HepG2 (cell line): ENCODE results near the gene RPTOR. TPM values are rescaled to one million over a fixed set of nuclear protein-coding genes. Genes with fewer than 3 reads are reported as not detected.

ENCODE experiments used
- ATAC-seq: fragments of 200-7000 bp; cut with Tn5 transposase; 3 replicates; pipeline ENCODE4 v1.9.1; 2020; ENCODE audit warnings: mild to moderate bottlenecking, moderate library complexity
- BruUV-seq: library from RNA; stranded (reverse); fragments of 400-500 nt; replicated peaks from 2 replicates; lab custom pipeline; 2021; lab: Mats Ljungman, UMichigan
- CTCF ChIA-PET: fragments of 300-600 bp; formaldehyde crosslinking; extraction: SDS; loops from one replicate; lab custom pipeline; 2021; ENCODE audit warnings: low total read pairs, inconsistent platforms, low intra/inter-chr PET ratio; lab: Yijun Ruan, JAX
- POLR2A ChIA-PET: fragments of 350-600 bp; sonication (Branson Sonifier 250); formaldehyde crosslinking; loops from one replicate; lab custom pipeline; 2020; ENCODE audit warnings: antibody characterized with exemption, inconsistent platforms; lab: Yijun Ruan, JAX
- DNase-seq: peaks from one replicate; pipeline ENCODE4 v3.0.0-alpha.2; 2015; ENCODE audit warnings: low spot score
- FAIRE-seq: peaks from 3 replicates; lab custom pipeline; 2011; peaks lifted over from hg19 to GRCh38; lab: Jason Lieb, UNC
- H2AFZ ChIP-seq: one replicate; pipeline ENCODE4 v1.6.1; 2011; ENCODE audit warnings: low read length, inconsistent platforms
- H3K27ac ChIP-seq: fragments of 300-600 bp; 3 replicates; pipeline ENCODE4 v1.8.0; 2011; ENCODE audit warnings: mixed run types, mild to moderate bottlenecking, mixed read lengths, low read length, inconsistent platforms; ENCODE audit not compliant: insufficient read depth; ENCODE audit errors: extremely low read length
- H3K27me3 ChIP-seq, 2 experiments: fragments of 200-600 bp in 1 of 2; 2 replicates in 1 of 2; 3 replicates in 1 of 2; pipeline versions ENCODE4 v1.6.0 to v1.8.0; 2011; ENCODE audit warnings: low read length in 2 of 2, mild to moderate bottlenecking in 2 of 2, moderate library complexity in 2 of 2, inconsistent platforms in 1 of 2; ENCODE audit not compliant: insufficient read depth in 2 of 2, control insufficient read depth in 1 of 2
- H3K36me3 ChIP-seq, 2 experiments: fragments of 200-600 bp in 1 of 2; replicated peaks in 1 of 2; 2 replicates in 1 of 2; 3 replicates in 1 of 2; pipeline versions ENCODE4 v1.5.1 to v1.8.0; 2011; ENCODE audit warnings: low read length in 2 of 2, inconsistent platforms in 1 of 2; ENCODE audit not compliant: insufficient read depth in 2 of 2, control insufficient read depth in 1 of 2
- H3K4me1 ChIP-seq: 2 replicates; pipeline ENCODE4 v1.5.1; 2012; ENCODE audit warnings: low read length, inconsistent platforms; ENCODE audit not compliant: insufficient read depth
- H3K4me2 ChIP-seq: 2 replicates; pipeline ENCODE4 v1.6.0; 2011; ENCODE audit warnings: low read depth, low read length, inconsistent platforms
- H3K4me3 ChIP-seq, 3 experiments: fragments of 200-600 bp in 1 of 3; sonication (generic), shearing (Covaris generic) in 1 of 3; replicated peaks in 1 of 3; 2 replicates each; pipeline ENCODE4 v1.5.1; 2011 to 2016; ENCODE audit warnings: low read length in 3 of 3, inconsistent platforms in 2 of 3, low read depth in 2 of 3, mild to moderate bottlenecking in 2 of 3, control low read depth in 1 of 3, mixed read lengths in 1 of 3; ENCODE audit not compliant: insufficient read depth in 1 of 3
- H3K79me2 ChIP-seq: one replicate; pipeline ENCODE4 v1.6.1; 2011; ENCODE audit warnings: low read length, inconsistent platforms; ENCODE audit not compliant: insufficient read depth
- H3K9ac ChIP-seq: 2 replicates; pipeline ENCODE4 v1.6.0; 2011; ENCODE audit warnings: mild to moderate bottlenecking, low read depth, low read length, inconsistent platforms; ENCODE audit not compliant: insufficient read depth
- H3K9me3 ChIP-seq: 2 replicates; pipeline ENCODE4 v1.5.1; 2012; ENCODE audit warnings: mild to moderate bottlenecking, low read length
- H4K20me1 ChIP-seq: 2 replicates; pipeline ENCODE4 v1.6.0; 2011; ENCODE audit warnings: inconsistent platforms, mild to moderate bottlenecking, low read length, moderate library complexity; ENCODE audit not compliant: insufficient read depth
- GFI1 ChIP-seq: sonication (generic); formaldehyde crosslinking; IDR thresholded peaks from 2 replicates; pipeline ENCODE4 v1.5.0; 2020; ENCODE audit warnings: missing genetic modification reagents, mild to moderate bottlenecking, borderline replicate concordance
- JARID2 ChIP-seq: sonication (generic); formaldehyde crosslinking; IDR thresholded peaks from 2 replicates; pipeline ENCODE4 v1.8.1; 2023; ENCODE audit warnings: missing genetic modification reagents, inconsistent platforms; ENCODE audit not compliant: insufficient replicate concordance
- JUNB ChIP-seq: sonication (generic); formaldehyde crosslinking; IDR thresholded peaks from 2 replicates; pipeline ENCODE4 v1.8.0; 2022; ENCODE audit warnings: missing genetic modification reagents, mild to moderate bottlenecking, borderline replicate concordance
- KDM4B ChIP-seq: sonication (generic); formaldehyde crosslinking; IDR thresholded peaks from 2 replicates; pipeline ENCODE4 v1.4.0; 2020; ENCODE audit warnings: missing genetic modification reagents
- RBM22 ChIP-seq: fragments of 200-400 bp; formaldehyde crosslinking; optimal IDR thresholded peaks from 2 replicates; pipeline ENCODE3; 2017; ENCODE audit warnings: mild to moderate bottlenecking, low read length, moderate library complexity
- THYN1 ChIP-seq: sonication (generic); formaldehyde crosslinking; IDR thresholded peaks from 2 replicates; pipeline ENCODE4 v1.8.1; 2023; ENCODE audit warnings: low read depth, mild to moderate bottlenecking, moderate library complexity, missing genetic modification reagents, borderline replicate concordance
- ZFAT ChIP-seq: sonication (generic); formaldehyde crosslinking; conservative IDR thresholded peaks from 2 replicates; pipeline ENCODE4 v1.8.1; 2023; ENCODE audit warnings: missing genetic modification reagents, inconsistent platforms
- ZNF501 ChIP-seq: sonication (generic); formaldehyde crosslinking; IDR thresholded peaks from 2 replicates; pipeline ENCODE4 v1.5.1; 2020; ENCODE audit warnings: mild to moderate bottlenecking, moderate library complexity, missing genetic modification reagents
- ZNF687 ChIP-seq: sonication (generic); formaldehyde crosslinking; IDR thresholded peaks from 2 replicates; pipeline ENCODE4 v1.5.1; 2020; ENCODE audit warnings: mild to moderate bottlenecking, missing genetic modification reagents, moderate library complexity
- ZNF768 ChIP-seq: sonication (generic); formaldehyde crosslinking; IDR thresholded peaks from 2 replicates; pipeline ENCODE4 v1.4.0; 2020; ENCODE audit warnings: missing genetic modification reagents
- WGBS: methylation state at CpG from one replicate; pipeline ENCODE4 v1.1.6; 2017; ENCODE audit warnings: low lambda C conversion rate; 5-methylcytosine and 5-hydroxymethylcytosine counted together
- in situ Hi-C: cut with HindIII; loops from 2 replicates; pipeline ENCODE4 v1.10.0; 2017; ENCODE audit warnings: low pct_unique_long_range_greater_than_20kb; ENCODE audit not compliant: extremely low pct_ligation_motif_present
- intact Hi-C: fragments of 100-400 bp; cut with micrococcal nuclease; formaldehyde crosslinking; loops from one replicate; pipeline ENCODE4 v1.10.0; 2022; ENCODE audit not compliant: unreplicated experiment
- polyA plus RNA-seq, 8 experiments: library from polyadenylated mRNA; depleted of rRNA in 3 of 8; stranded (reverse) in 7 of 8; unstranded in 1 of 8; fragments of >200 nt; fragmentation: Illumina TruSeq in 4 of 8; extraction: Trizol in 4 of 8; gene quantifications; 2 replicates each; pipeline versions ENCODE4 v1.2.1 to v1.2.3, GENCODE V29; 2011 to 2016; ENCODE audit warnings: low read depth in 4 of 8, missing spikeins in 1 of 8, mixed read lengths in 1 of 8; ENCODE audit not compliant: insufficient read depth in 1 of 8
- total RNA-seq, 5 experiments: library from RNA; depleted of rRNA; stranded (reverse); fragments of >200 nt; fragmentation: Illumina TruSeq; extraction: Trizol; gene quantifications; 2 replicates each; pipeline ENCODE4 v1.2.3, GENCODE V29; 2016; ENCODE audit warnings: low read depth in 1 of 5
- TF ChIP-seq, protein P1 (sequence below): sonication (generic); formaldehyde crosslinking; IDR thresholded peaks from 2 replicates; pipeline ENCODE4 v1.5.0; 2020; ENCODE audit warnings: mild to moderate bottlenecking, missing genetic modification reagents, moderate library complexity

RPTOR gene
- total and polyA plus RNA-seq, 2 of the 13 experiments (the other 11 are each of a cell fraction or from before 2014, with no cell fraction given) = 6.6 to 25.3 TPM

DNA sequence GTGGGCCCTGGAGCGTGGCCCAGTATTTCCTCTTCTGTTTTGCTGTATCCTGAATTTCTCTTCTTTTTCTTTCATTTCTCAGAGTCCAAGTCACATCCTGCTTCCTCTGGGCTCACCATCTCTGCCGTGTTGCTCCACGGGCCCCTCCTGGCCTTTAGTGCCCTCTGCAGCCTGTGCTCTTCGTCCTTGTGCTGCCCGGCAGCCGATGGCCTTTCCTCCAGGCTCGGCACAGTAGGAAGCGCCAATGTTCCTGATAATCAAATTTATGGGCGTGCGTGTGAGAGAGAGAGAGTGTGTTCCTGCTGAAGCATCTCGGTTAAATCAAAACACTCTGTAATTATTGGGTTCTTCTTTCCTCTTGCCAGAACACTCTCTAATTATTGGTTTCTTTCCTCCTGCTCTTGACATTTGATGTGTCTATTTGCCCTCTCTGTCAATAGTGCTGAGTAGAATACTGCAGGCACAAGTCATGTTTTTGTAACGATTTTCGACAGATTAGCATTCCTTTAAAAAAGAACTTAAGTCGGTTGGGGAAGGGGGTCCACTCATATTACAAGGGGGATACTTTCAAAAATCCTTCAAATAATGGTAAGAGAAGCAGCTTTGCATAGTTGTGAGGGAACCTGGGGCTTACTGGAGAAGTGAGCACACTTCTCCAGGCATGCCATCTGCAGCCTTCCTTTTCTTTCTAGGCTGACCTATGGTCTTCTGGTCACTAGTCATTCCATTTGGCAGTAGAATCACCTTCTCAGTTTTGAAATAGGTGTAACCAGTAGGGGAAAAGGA is 126.6 kb downstream of the RPTOR start:
- POLR2A ChIA-PET = no interaction called here
- H2AFZ ChIP-seq = no peak overlapping the region
- no peak overlapping the region for H3K4me3 ChIP-seq
- H3K9me3 ChIP-seq = no peaks in the 10 kb centered on the region
- H3K79me2 ChIP-seq = peaks cover 70% of the 10 kb centered on the region
- WGBS = 73% methylated on average over 14 of the region's 14 CpGs
- H3K4me2 ChIP-seq = 0 out of 2 replicates have a peak overlapping the region, but pooled peaks have one; percentile 15
- H4K20me1 ChIP-seq = no peaks in the 10 kb centered on the region; the same call in 1 of the 2 replicates
- DNase-seq (no peak), FAIRE-seq (no peak), ATAC-seq (no peak)
- peaks cover 100% of the 10 kb centered on the region for H3K4me1 ChIP-seq
- H3K27me3 ChIP-seq = no peaks in the 10 kb centered on the region
- TF ChIP-seq ZNF768 = 0 out of 2 replicates have a peak, but pooled peaks have one; percentile 25
- no peak for TF ChIP-seq ZNF501 (CRISPR knock-in tag)
- 0 out of 2 replicates have a peak, but pooled peaks have one; percentile 12 for TF ChIP-seq KDM4B (CRISPR knock-in tag)
- TF ChIP-seq THYN1 (CRISPR knock-in tag) = no peak
- peak; percentile 47 for TF ChIP-seq ZNF687
- no peak for TF ChIP-seq ZFAT (CRISPR knock-in tag)
- no peak for TF ChIP-seq GFI1
- TF ChIP-seq, protein P1, sequence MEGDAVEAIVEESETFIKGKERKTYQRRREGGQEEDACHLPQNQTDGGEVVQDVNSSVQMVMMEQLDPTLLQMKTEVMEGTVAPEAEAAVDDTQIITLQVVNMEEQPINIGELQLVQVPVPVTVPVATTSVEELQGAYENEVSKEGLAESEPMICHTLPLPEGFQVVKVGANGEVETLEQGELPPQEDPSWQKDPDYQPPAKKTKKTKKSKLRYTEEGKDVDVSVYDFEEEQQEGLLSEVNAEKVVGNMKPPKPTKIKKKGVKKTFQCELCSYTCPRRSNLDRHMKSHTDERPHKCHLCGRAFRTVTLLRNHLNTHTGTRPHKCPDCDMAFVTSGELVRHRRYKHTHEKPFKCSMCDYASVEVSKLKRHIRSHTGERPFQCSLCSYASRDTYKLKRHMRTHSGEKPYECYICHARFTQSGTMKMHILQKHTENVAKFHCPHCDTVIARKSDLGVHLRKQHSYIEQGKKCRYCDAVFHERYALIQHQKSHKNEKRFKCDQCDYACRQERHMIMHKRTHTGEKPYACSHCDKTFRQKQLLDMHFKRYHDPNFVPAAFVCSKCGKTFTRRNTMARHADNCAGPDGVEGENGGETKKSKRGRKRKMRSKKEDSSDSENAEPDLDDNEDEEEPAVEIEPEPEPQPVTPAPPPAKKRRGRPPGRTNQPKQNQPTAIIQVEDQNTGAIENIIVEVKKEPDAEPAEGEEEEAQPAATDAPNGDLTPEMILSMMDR (CRISPR knock-in tag) = 0 out of 2 replicates have a peak, but pooled peaks have one; percentile 28
- TF ChIP-seq RBM22 = peak; percentile 47
- no peak for TF ChIP-seq JARID2 (CRISPR knock-in tag)
- no peak for TF ChIP-seq JUNB (CRISPR knock-in tag)
- H3K27ac ChIP-seq = peak overlapping the region; percentile 61
- in situ Hi-C loops (no loop called here), intact Hi-C loops (no loop called here)
- CTCF ChIA-PET = no interaction called here
- H3K9ac ChIP-seq = no peak overlapping the region
- no TSS peak for BruUV-seq
- H3K36me3 ChIP-seq = no peaks in the 10 kb centered on the region
